ENCODE measurements around the gene P2RY6.

The P2RY6 gene

GRCh38 chr11:73271936-73272679 is at the start of gene P2RY6:
Gene P2RY6, plus strand, starts transcription at chr11:73272338. Its CDS starts 24,181 bp downstream, at chr11:73296519.
- no peaks in the 10 kb centered on the region for H3K9me3 ChIP-seq (ENCODE audit: control insufficient read depth in 1 of 2, low read length in 2 of 2)
- H3K9ac ChIP-seq (ENCODE audit: low read depth in 1 of 2, low read length in 2 of 2), result peak within 1 kb of the TSS in 1 of 2 donors; percentile 14
- H3K27ac ChIP-seq (ENCODE audit: low read depth, low read length), result no peak within 1 kb of the TSS
- H3K27me3 ChIP-seq (ENCODE audit: control insufficient read depth in 1 of 2, insufficient read depth in 2 of 2, low read length in 2 of 2), result no peaks in the 10 kb centered on the region
- H3K4me3 ChIP-seq (ENCODE audit: low read depth in 1 of 2, low read length in 2 of 2), result peak within 1 kb of the TSS; percentile 7 to 26
- no peaks in the 10 kb centered on the region for H3K36me3 ChIP-seq (ENCODE audit: control insufficient read depth in 1 of 2, insufficient read depth in 2 of 2, low read length in 2 of 2)
- H3K4me1 ChIP-seq (ENCODE audit: control insufficient read depth in 1 of 2, insufficient read depth in 2 of 2, low read length in 2 of 2), result peaks cover 20 to 48% of the 10 kb centered on the region in 2 donors

GRCh38 chr11:73223998-73224730 is 48.0 kb upstream of the P2RY6 start:
- Histone ChIP-seq H3K9ac (ENCODE audit: low read depth in 1 of 2, low read length in 2 of 2) (no peak overlapping the region), H3K36me3 (ENCODE audit: control insufficient read depth in 1 of 2, insufficient read depth in 2 of 2, low read length in 2 of 2) (no peaks in the 10 kb centered on the region), H3K27me3 (ENCODE audit: control insufficient read depth in 1 of 2, insufficient read depth in 2 of 2, low read length in 2 of 2) (peaks cover 0 to 2% of the 10 kb centered on the region in 2 donors), H3K27ac (ENCODE audit: low read depth, low read length) (no peak overlapping the region), H3K4me3 (ENCODE audit: low read depth in 1 of 2, low read length in 2 of 2) (no peak overlapping the region), H3K9me3 (ENCODE audit: control insufficient read depth in 1 of 2, low read length in 2 of 2) (no peaks in the 10 kb centered on the region), H3K4me1 (ENCODE audit: control insufficient read depth in 1 of 2, insufficient read depth in 2 of 2, low read length in 2 of 2) (peaks cover 10 to 14% of the 10 kb centered on the region in 2 donors)

- H3K9ac ChIP-seq (ENCODE audit: low read depth in 1 of 2, low read length in 2 of 2), result no peak overlapping the region
- H3K36me3 ChIP-seq (ENCODE audit: control insufficient read depth in 1 of 2, insufficient read depth in 2 of 2, low read length in 2 of 2), result no peaks in the 10 kb centered on the region
- H3K27me3 ChIP-seq (ENCODE audit: control insufficient read depth in 1 of 2, insufficient read depth in 2 of 2, low read length in 2 of 2), result no peaks in the 10 kb centered on the region
- no peaks in the 10 kb centered on the region for H3K9me3 ChIP-seq (ENCODE audit: control insufficient read depth in 1 of 2, low read length in 2 of 2)
- peaks cover 5 to 8% of the 10 kb centered on the region in 2 donors for H3K4me1 ChIP-seq (ENCODE audit: control insufficient read depth in 1 of 2, insufficient read depth in 2 of 2, low read length in 2 of 2)
- H3K4me3 ChIP-seq (ENCODE audit: low read depth in 1 of 2, low read length in 2 of 2), result no peak overlapping the region
- H3K27ac ChIP-seq (ENCODE audit: low read depth, low read length), result no peak overlapping the region
Measured at GRCh38 chr11:73225001-73225686, 47.0 kb upstream of the P2RY6 start.

GRCh38 chr11:73225851-73226250 is 46.3 kb upstream of the P2RY6 start:
- peaks cover 5 to 8% of the 10 kb centered on the region in 2 donors for H3K4me1 ChIP-seq (ENCODE audit: control insufficient read depth in 1 of 2, insufficient read depth in 2 of 2, low read length in 2 of 2)
- no peak overlapping the region for H3K9ac ChIP-seq (ENCODE audit: low read depth in 1 of 2, low read length in 2 of 2)

DNA sequence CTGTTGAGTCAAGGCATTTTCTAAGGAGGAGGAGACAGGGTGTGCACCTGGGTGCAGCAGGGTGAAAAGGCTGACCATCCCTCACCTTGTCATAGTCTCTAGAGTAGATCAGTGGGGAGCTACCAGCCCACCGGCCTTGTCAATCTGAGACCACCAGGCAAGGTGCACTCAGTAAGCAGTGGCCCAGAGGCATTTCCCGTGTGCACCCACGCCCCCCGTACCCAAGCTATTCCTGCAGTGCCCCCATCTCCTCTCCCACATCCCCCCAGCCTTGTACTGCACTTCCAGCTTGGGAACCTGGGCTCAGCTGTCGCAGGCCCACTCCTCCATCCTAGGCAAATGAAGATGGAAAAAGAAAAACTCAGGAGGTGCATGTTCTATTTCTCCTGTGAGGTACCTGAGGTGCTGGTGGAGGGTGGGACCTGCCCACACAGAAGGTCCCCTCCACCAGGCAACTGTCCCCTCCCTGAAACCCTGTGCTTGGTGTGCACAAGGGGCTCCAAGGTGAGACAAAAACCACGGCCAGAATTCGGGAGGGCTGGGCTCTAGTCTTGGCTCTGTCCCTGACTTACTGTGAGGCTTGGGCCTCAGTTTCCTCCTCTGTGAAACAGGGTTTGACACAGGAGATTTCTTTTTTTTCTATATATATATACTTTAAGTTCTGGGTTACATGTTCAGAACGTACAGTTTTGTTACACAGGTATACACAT is 45.7 kb upstream of the P2RY6 start:
- Histone ChIP-seq H3K9me3 (ENCODE audit: control insufficient read depth in 1 of 2, low read length in 2 of 2) (no peaks in the 10 kb centered on the region), H3K9ac (ENCODE audit: low read depth in 1 of 2, low read length in 2 of 2) (no peak overlapping the region), H3K4me1 (ENCODE audit: control insufficient read depth in 1 of 2, insufficient read depth in 2 of 2, low read length in 2 of 2) (peaks cover 5 to 8% of the 10 kb centered on the region in 2 donors), H3K27me3 (ENCODE audit: control insufficient read depth in 1 of 2, insufficient read depth in 2 of 2, low read length in 2 of 2) (no peaks in the 10 kb centered on the region), H3K36me3 (ENCODE audit: control insufficient read depth in 1 of 2, insufficient read depth in 2 of 2, low read length in 2 of 2) (no peaks in the 10 kb centered on the region), H3K4me3 (ENCODE audit: low read depth in 1 of 2, low read length in 2 of 2) (no peak overlapping the region), H3K27ac (ENCODE audit: low read depth, low read length) (no peak overlapping the region)

More at GRCh38 chr11:73225851-73226250, 46.3 kb upstream of the P2RY6 start:
- no peaks in the 10 kb centered on the region for H3K9me3 ChIP-seq (ENCODE audit: control insufficient read depth in 1 of 2, low read length in 2 of 2)
- H3K36me3 ChIP-seq (ENCODE audit: control insufficient read depth in 1 of 2, insufficient read depth in 2 of 2, low read length in 2 of 2), result no peaks in the 10 kb centered on the region
- no peaks in the 10 kb centered on the region for H3K27me3 ChIP-seq (ENCODE audit: control insufficient read depth in 1 of 2, insufficient read depth in 2 of 2, low read length in 2 of 2)
- H3K27ac ChIP-seq (ENCODE audit: low read depth, low read length), result no peak overlapping the region
- no peak overlapping the region for H3K4me3 ChIP-seq (ENCODE audit: low read depth in 1 of 2, low read length in 2 of 2)

GRCh38 chr11:73227571-73228211 is 44.4 kb upstream of the P2RY6 start:
- no peak overlapping the region for H3K4me3 ChIP-seq (ENCODE audit: low read depth in 1 of 2, low read length in 2 of 2)
- H3K9me3 ChIP-seq (ENCODE audit: control insufficient read depth in 1 of 2, low read length in 2 of 2), result no peaks in the 10 kb centered on the region
- H3K4me1 ChIP-seq (ENCODE audit: control insufficient read depth in 1 of 2, insufficient read depth in 2 of 2, low read length in 2 of 2), result peaks cover 5 to 8% of the 10 kb centered on the region in 2 donors
- no peaks in the 10 kb centered on the region for H3K36me3 ChIP-seq (ENCODE audit: control insufficient read depth in 1 of 2, insufficient read depth in 2 of 2, low read length in 2 of 2)
- no peak overlapping the region for H3K27ac ChIP-seq (ENCODE audit: low read depth, low read length)
- H3K27me3 ChIP-seq (ENCODE audit: control insufficient read depth in 1 of 2, insufficient read depth in 2 of 2, low read length in 2 of 2), result no peaks in the 10 kb centered on the region
- no peak overlapping the region for H3K9ac ChIP-seq (ENCODE audit: low read depth in 1 of 2, low read length in 2 of 2)

DNA sequence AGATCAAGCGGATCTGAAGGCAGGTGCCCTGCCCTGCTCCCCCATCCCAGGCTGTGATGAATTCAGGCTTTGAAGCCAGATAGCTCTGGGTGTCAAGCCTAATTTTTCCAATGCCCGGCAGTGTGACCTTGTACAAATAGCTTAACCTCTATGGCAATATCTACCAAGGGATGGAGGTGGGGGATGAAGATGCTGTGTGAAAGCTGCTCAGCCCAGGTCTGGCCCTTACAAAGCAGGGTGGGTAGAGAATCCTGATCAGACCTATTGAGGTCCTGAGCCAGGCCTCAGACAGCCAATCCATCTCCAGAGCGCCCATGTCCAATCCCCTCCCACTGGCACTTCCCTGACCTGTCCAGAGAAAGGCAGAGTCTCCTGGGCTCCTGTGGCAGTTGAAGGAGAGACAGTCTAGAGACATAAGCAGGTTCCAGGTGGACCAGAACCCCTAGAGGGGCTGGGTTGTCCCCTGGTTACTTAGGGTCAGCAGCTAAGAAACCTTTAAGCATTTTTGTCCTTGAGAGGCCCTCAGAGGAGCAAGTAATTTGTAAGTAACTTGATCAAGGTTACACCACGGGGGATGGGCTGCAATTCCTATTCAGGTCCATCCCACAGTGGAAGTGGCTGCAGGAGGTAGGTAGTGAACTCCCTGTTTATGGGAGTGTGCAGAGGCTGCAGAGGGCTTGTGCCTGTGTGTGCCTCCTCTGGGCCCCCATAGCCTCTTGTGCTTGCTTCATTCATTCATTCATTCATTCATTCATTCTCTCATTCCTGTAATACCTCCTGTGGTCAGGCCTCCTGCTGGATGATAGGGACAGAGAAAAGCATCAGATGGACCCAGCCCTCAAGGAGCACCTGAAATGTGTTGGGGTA is 43.6 kb upstream of the P2RY6 start:
- Histone ChIP-seq H3K36me3 (ENCODE audit: control insufficient read depth in 1 of 2, insufficient read depth in 2 of 2, low read length in 2 of 2) (no peaks in the 10 kb centered on the region), H3K4me1 (ENCODE audit: control insufficient read depth in 1 of 2, insufficient read depth in 2 of 2, low read length in 2 of 2) (peaks cover 5 to 8% of the 10 kb centered on the region in 2 donors), H3K9ac (ENCODE audit: low read depth in 1 of 2, low read length in 2 of 2) (no peak overlapping the region), H3K27ac (ENCODE audit: low read depth, low read length) (no peak overlapping the region), H3K9me3 (ENCODE audit: control insufficient read depth in 1 of 2, low read length in 2 of 2) (no peaks in the 10 kb centered on the region), H3K4me3 (ENCODE audit: low read depth in 1 of 2, low read length in 2 of 2) (no peak overlapping the region), H3K27me3 (ENCODE audit: control insufficient read depth in 1 of 2, insufficient read depth in 2 of 2, low read length in 2 of 2) (no peaks in the 10 kb centered on the region)

GRCh38 chr11:73229321-73229895 is 42.7 kb upstream of the P2RY6 start:
- no peak overlapping the region for H3K4me3 ChIP-seq (ENCODE audit: low read depth in 1 of 2, low read length in 2 of 2)
- H3K36me3 ChIP-seq (ENCODE audit: control insufficient read depth in 1 of 2, insufficient read depth in 2 of 2, low read length in 2 of 2), result peaks cover 0 to 5% of the 10 kb centered on the region in 2 donors
- no peak overlapping the region for H3K9ac ChIP-seq (ENCODE audit: low read depth in 1 of 2, low read length in 2 of 2)
- no peaks in the 10 kb centered on the region for H3K27me3 ChIP-seq (ENCODE audit: control insufficient read depth in 1 of 2, insufficient read depth in 2 of 2, low read length in 2 of 2)
- peaks cover 5 to 8% of the 10 kb centered on the region in 2 donors for H3K4me1 ChIP-seq (ENCODE audit: control insufficient read depth in 1 of 2, insufficient read depth in 2 of 2, low read length in 2 of 2)
- H3K27ac ChIP-seq (ENCODE audit: low read depth, low read length), result no peak overlapping the region
- no peaks in the 10 kb centered on the region for H3K9me3 ChIP-seq (ENCODE audit: control insufficient read depth in 1 of 2, low read length in 2 of 2)
